ENCODE results near the gene PMEL. TPM values are rescaled to one million over a fixed set of nuclear protein-coding genes. Genes with fewer than 3 reads are reported as not detected.
A peak's percentile ranks its signal among the peaks of the same experiment; 100 is the strongest.

Gene PMEL
- total RNA-seq, 1 experiment from 2014 or later, result 0.06 TPM

GRCh38 chr12:55983232-55983842, 17.5 kb upstream of the PMEL start:
- no peak for DNase-seq (ENCODE audit: low read depth)

GRCh38 chr12:55982319-55982936, 16.6 kb upstream of the PMEL start:
- DNase-seq (ENCODE audit: low read depth), result no peak

- peak; percentile 41 for DNase-seq (ENCODE audit: low read depth)
These were observed 16.0 kb upstream of the PMEL start for GRCh38 chr12:55981882-55982281.

- DNase-seq (ENCODE audit: low read depth), result no peak
These were observed 13.2 kb upstream of the PMEL start for GRCh38 chr12:55979069-55979468.

- DNase-seq (ENCODE audit: low read depth), result no peak
These were observed 12.6 kb upstream of the PMEL start for GRCh38 chr12:55978393-55978792.

GRCh38 chr12:55974308-55974730, 8.5 kb upstream of the PMEL start:
- DNase-seq (ENCODE audit: low read depth), result peak; percentile 61

GRCh38 chr12:55973599-55974307, 7.9 kb upstream of the PMEL start, which contains the start of gene RAB5B:
Gene RAB5B, plus strand, starts transcription at chr12:55974078. Its CDS starts 12,883 bp downstream, at chr12:55986961.
- peak; percentile 100 for DNase-seq (ENCODE audit: low read depth)

- DNase-seq (ENCODE audit: low read depth), result no peak
These were observed 7.2 kb upstream of the PMEL start for GRCh38 chr12:55972911-55973598.

GRCh38 chr12:55972456-55972855, 6.6 kb upstream of the PMEL start:
- DNase-seq (ENCODE audit: low read depth), result no peak

- DNase-seq (ENCODE audit: low read depth), result peak; percentile 41
These were observed 6.2 kb upstream of the PMEL start for GRCh38 chr12:55972042-55972441.

- no peak for DNase-seq (ENCODE audit: low read depth)
These were observed 4.9 kb upstream of the PMEL start for GRCh38 chr12:55970775-55971174.

- no peak for DNase-seq (ENCODE audit: low read depth)
These were observed 3.5 kb upstream of the PMEL start for GRCh38 chr12:55969356-55969755.

- DNase-seq (ENCODE audit: low read depth), result peak; percentile 91
These were observed 803 bp upstream of the PMEL start, which contains the start of gene CDK2 for GRCh38 chr12:55966408-55967281. Gene CDK2, plus strand, starts transcription at chr12:55966830. Its CDS starts 179 bp downstream, at chr12:55967009.

- no peak for DNase-seq (ENCODE audit: low read depth)
These were observed 602 bp downstream of the PMEL start for GRCh38 chr12:55965240-55965639.

GRCh38 chr12:55963760-55964159, 2.1 kb downstream of the PMEL start:
- no peak for DNase-seq (ENCODE audit: low read depth)

- no peak for DNase-seq (ENCODE audit: low read depth)
These were observed 8.6 kb downstream of the PMEL start for GRCh38 chr12:55957106-55957859.

- peak; percentile 78 for DNase-seq (ENCODE audit: low read depth)
These were observed 9.9 kb downstream of the PMEL start for GRCh38 chr12:55955800-55956508.

GRCh38 chr12:55955344-55955743, 10.5 kb downstream of the PMEL start:
- no peak for DNase-seq (ENCODE audit: low read depth)

GRCh38 chr12:55946553-55946952, 19.3 kb downstream of the PMEL start:
- no peak for DNase-seq (ENCODE audit: low read depth)

Data from Daoy (cell line).